ENCODE data around the gene PROKR2. TPM values are rescaled to one million over a fixed set of nuclear protein-coding genes. Genes with fewer than 3 reads are reported as not detected.

The PROKR2 gene
- total and polyA plus RNA-seq, 10 of the 15 experiments (the other 5 are each of a cell fraction or from before 2014, with no cell fraction given), result not detected

- Histone ChIP-seq H3K9ac (ENCODE audit: control insufficient read depth, insufficient read depth, low read length) (no peak overlapping the region), H3K36me3 (ENCODE audit: control insufficient read depth in 2 of 2, insufficient read depth in 2 of 2, low read length in 1 of 2) (no peaks in the 10 kb centered on the region), H3K27ac (ENCODE audit: control insufficient read depth, insufficient read depth) (no peak overlapping the region), H3K4me1 (ENCODE audit: control insufficient read depth, insufficient read depth, low read length) (no peaks in the 10 kb centered on the region), H3K79me2 (ENCODE audit: control insufficient read depth, insufficient read depth, low read length) (no peaks in the 10 kb centered on the region), H3K27me3 (replicated peaks in 1 of 2; ENCODE audit: control insufficient read depth in 2 of 2, insufficient read depth in 2 of 2, low read length in 1 of 2) (no peaks in the 10 kb centered on the region; a peak in 1 of 4 replicates), H4K20me1 (ENCODE audit: control insufficient read depth, insufficient read depth) (no peaks in the 10 kb centered on the region), H2AFZ (ENCODE audit: control insufficient read depth, low read depth, low read length) (no peak overlapping the region), H3K4me3 (no peak overlapping the region), H3K9me3 (replicated peaks; ENCODE audit: control insufficient read depth, insufficient read depth, low read length) (no peaks in the 10 kb centered on the region), H3K4me2 (ENCODE audit: control insufficient read depth, insufficient read depth) (no peak overlapping the region)
- RAD21 ChIA-PET (ENCODE audit: unreplicated experiment), result interaction anchor here (1.5 kb wide), 1 partner anchor 60 kb away, joined by 4 read pairs; no protein-coding TSS in a partner anchor
- CTCF ChIA-PET, result no interaction called here
- intact Hi-C loops (cut with micrococcal nuclease; ENCODE audit: unreplicated experiment) (no loop called here), in situ Hi-C loops (cut with MboI) (no loop called here)
- no peak for ATAC-seq
- WGBS (ENCODE audit: insufficient coverage, insufficient replicate concordance, low lambda C conversion rate, missing lambda C conversion rate), result 8% methylated on average over 4 of the region's 4 CpGs
- POLR2A ChIA-PET, result no interaction called here
- SMC1A ChIA-PET (ENCODE audit: uncharacterized antibody, unreplicated experiment), result no interaction called here
- no peak for FAIRE-seq
- DNase-seq (ENCODE audit: low read depth, low spot score), result no peak
- no TSS peak for BruUV-seq (replicated peaks)
- TF ChIP-seq BCLAF1 (IDR thresholded peaks at IDR 0.05) (no peak), MTA3 (IDR thresholded peaks at IDR 0.05; ENCODE audit: borderline replicate concordance, low read length) (no peak), CHD1 (IDR thresholded peaks at IDR 0.05; ENCODE audit: low read depth, low read length) (no peak), BCL3 (IDR thresholded peaks at IDR 0.05; ENCODE audit: borderline replicate concordance, insufficient read depth, low read depth, low read length, poor library complexity, severe bottlenecking) (no peak), SMAD1 (IDR thresholded peaks at IDR 0.05; ENCODE audit: low read depth, partially characterized antibody) (no peak), HSF1 (IDR thresholded peaks at IDR 0.05; ENCODE audit: low read depth, low read length) (no peak), USF2 (IDR thresholded peaks at IDR 0.05; ENCODE audit: borderline replicate concordance, low read depth, low read length) (no peak), RELA (IDR thresholded peaks at IDR 0.05; ENCODE audit: borderline replicate concordance, partially characterized antibody) (no peak), TBL1XR1 (IDR thresholded peaks at IDR 0.05; ENCODE audit: low read depth, low read length) (no peak), RUNX3 (IDR thresholded peaks at IDR 0.05; ENCODE audit: low read length) (no peak), ATF3 (IDR thresholded peaks at IDR 0.05; ENCODE audit: borderline replicate concordance, extremely low read depth, low read depth, low read length) (no peak), PML (IDR thresholded peaks at IDR 0.05; ENCODE audit: low read length) (no peak), NFYA (IDR thresholded peaks at IDR 0.05; ENCODE audit: borderline replicate concordance, low read depth, low read length) (no peak), USF1 (IDR thresholded peaks at IDR 0.05; ENCODE audit: borderline replicate concordance, extremely low read length, insufficient read depth, low read depth, low read length) (no peak), MEF2A (IDR thresholded peaks at IDR 0.05; ENCODE audit: insufficient read depth, low read depth, low read length) (no peak), BHLHE40 (IDR thresholded peaks at IDR 0.05; ENCODE audit: borderline replicate concordance in 1 of 2, low read depth in 2 of 2, low read length in 1 of 2) (no peak)
These were observed 34.2 kb downstream of the PROKR2 start for GRCh38 chr20:5282561-5282960.

All from GM12878 (cell line).